Heart left ventricle (tissue), 13 donors: ENCODE measurements around the gene COL23A1.

ENCODE experiments used
- POLR2A ChIP-seq, 2 donors: fragments of 450-650 bp; IDR thresholded peaks; one replicate each; pipeline ENCODE4 v1.6.1; 2017; ENCODE audit warnings: antibody characterized with exemption in 2 of 2, mild to moderate bottlenecking in 2 of 2, moderate library complexity in 2 of 2
- TF ChIP-seq, protein P1 (sequence below), 12 donors: fragments of 200-600 bp; sonication (generic) in 4 of 12; IDR thresholded peaks; one replicate each; pipeline versions ENCODE4 v1.5.0 to v1.8.0; 2018 to 2022; ENCODE audit warnings: antibody characterized with exemption in 12 of 12, mild to moderate bottlenecking in 5 of 12
- donor health status: ischemic (EF 13 %, LVEDD 7.1; RV severe dilation, severe dysfunction).
- donor health status: DM: no; HTN: yes; CAD: no.
- donor health status: DM: no; HTN: no; CAD: no.
- donor health status: ischemic (EF 25% LVEDD 6.9; RV normal size, moderate dysfunction).
- donor health status: ischemic (EF 25% LVEDD 5.7; RV mildly dilated, moderate dysfunction).
- donor health status: ischemic (EF 35%, LVEDD 5.7; RV mildly dilated, moderate dysfunction).
- donor health status: nonischemic (EF 11% LVEDD 7.7; RV severe dilation, severe dysfunction).
- donor health status: DM: yes; HTN: yes; CAD: no.
- donor health status: PGD.
- donor health status: ischemic (EF 29% LVEDD 5.4; RV normal size, mild dysfunction).
- donor health status: nonischemic (EF 23%, LVEDD 6.1; RV moderate dilation, normal function).

DNA sequence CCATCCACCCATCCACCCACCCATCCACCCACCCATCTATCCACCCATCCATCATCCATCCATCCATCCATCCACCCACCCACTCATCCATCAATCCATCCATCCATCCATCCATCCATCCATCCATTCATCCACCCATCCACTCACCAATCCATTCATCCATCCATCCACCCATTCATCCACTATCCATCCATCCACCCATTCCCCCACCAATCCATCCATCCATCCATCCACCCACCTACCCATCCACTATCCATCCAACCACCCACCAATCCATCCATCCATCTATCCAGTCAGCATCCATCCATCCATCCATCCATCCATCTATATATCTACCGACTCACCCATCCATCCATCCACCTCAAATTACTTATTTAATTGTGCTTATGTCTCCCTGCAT is 320.7 kb downstream of the COL23A1 start:
- no peak for TF ChIP-seq POLR2A (IDR thresholded peaks at IDR 0.05)
- TF ChIP-seq, protein P1, sequence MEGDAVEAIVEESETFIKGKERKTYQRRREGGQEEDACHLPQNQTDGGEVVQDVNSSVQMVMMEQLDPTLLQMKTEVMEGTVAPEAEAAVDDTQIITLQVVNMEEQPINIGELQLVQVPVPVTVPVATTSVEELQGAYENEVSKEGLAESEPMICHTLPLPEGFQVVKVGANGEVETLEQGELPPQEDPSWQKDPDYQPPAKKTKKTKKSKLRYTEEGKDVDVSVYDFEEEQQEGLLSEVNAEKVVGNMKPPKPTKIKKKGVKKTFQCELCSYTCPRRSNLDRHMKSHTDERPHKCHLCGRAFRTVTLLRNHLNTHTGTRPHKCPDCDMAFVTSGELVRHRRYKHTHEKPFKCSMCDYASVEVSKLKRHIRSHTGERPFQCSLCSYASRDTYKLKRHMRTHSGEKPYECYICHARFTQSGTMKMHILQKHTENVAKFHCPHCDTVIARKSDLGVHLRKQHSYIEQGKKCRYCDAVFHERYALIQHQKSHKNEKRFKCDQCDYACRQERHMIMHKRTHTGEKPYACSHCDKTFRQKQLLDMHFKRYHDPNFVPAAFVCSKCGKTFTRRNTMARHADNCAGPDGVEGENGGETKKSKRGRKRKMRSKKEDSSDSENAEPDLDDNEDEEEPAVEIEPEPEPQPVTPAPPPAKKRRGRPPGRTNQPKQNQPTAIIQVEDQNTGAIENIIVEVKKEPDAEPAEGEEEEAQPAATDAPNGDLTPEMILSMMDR (IDR thresholded peaks at IDR 0.05) = no peak
